ENCODE measurements around the gene RET. TPM values are rescaled to one million over a fixed set of nuclear protein-coding genes. Genes with fewer than 3 reads are reported as not detected.

Gene RET
- total RNA-seq, 2 donors from 2014 or later: 1.9 to 3.3 TPM

GRCh38 chr10:43065234-43065633 is 11.6 kb upstream of the RET start:
- Histone ChIP-seq H3K4me1 (no peaks in the 10 kb centered on the region), H3K4me3 (no peak overlapping the region), H3K9me3 (no peaks in the 10 kb centered on the region), H3K27ac (no peak overlapping the region), H3K36me3 (no peaks in the 10 kb centered on the region), H3K9ac (ENCODE audit: low read depth in 2 of 2, low read length in 2 of 2) (no peak overlapping the region), H3K27me3 (no peaks in the 10 kb centered on the region)
- intact Hi-C loops (cut with DNase I): no loop called here
- TF ChIP-seq CTCF (IDR thresholded peaks at IDR 0.05): no peak
- no peak for DNase-seq

GRCh38 chr10:43065761-43066160 is 11.1 kb upstream of the RET start:
- Histone ChIP-seq H3K9ac (ENCODE audit: low read depth in 2 of 2, low read length in 2 of 2) (no peak overlapping the region), H3K36me3 (no peaks in the 10 kb centered on the region), H3K4me3 (no peak overlapping the region), H3K9me3 (no peaks in the 10 kb centered on the region), H3K27me3 (no peaks in the 10 kb centered on the region), H3K4me1 (no peaks in the 10 kb centered on the region), H3K27ac (no peak overlapping the region)
- DNase-seq: no peak
- TF ChIP-seq CTCF (IDR thresholded peaks at IDR 0.05): no peak
- intact Hi-C loops (cut with DNase I): no loop called here

- H3K9ac ChIP-seq (ENCODE audit: low read depth in 2 of 2, low read length in 2 of 2): no peak overlapping the region
- no peaks in the 10 kb centered on the region for H3K4me1 ChIP-seq
- no peaks in the 10 kb centered on the region for H3K9me3 ChIP-seq
- no peaks in the 10 kb centered on the region for H3K36me3 ChIP-seq
- intact Hi-C loops (cut with DNase I): no loop called here
- no peak for TF ChIP-seq CTCF (IDR thresholded peaks at IDR 0.05)
- H3K27ac ChIP-seq: no peak overlapping the region
- no peak overlapping the region for H3K4me3 ChIP-seq
- H3K27me3 ChIP-seq: no peaks in the 10 kb centered on the region
- no peak for DNase-seq
These were observed 10.4 kb upstream of the RET start for GRCh38 chr10:43066481-43066880.

DNA sequence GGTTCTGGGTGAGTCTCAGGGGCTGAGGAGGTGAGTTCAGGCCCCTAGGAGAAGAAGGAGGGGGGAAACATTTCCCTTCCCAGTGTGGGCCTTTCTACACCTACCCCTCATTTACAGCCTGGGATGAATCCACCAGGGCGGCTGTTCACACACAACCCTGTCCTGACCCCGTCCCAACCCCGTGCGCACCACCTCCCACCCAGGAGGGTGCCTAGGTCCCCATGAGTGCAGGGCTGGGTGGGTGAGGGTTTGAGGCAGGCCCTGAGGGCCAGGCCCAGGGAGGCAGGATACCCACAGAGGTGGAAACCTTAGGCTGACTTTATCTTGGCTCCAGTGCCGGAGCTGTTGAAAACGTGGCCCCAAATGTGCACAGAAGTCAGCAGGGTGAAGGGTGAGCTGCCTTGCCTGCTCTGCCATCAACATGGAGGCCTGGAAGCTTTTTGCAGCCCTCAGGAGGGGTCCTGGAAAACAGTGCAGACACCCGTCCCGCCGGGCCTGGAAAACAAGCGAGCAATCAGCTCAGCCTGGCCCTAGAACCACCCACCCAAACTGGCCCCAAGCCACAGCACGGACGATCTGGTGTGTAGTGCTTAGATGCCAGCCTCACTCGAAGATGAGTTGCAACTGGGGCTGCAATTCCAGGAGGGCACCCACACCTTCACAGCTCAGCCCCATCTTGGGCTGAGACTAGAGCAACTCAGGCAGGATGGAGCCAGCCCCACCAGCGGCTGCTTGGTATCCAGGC is 9.3 kb upstream of the RET start:
- Histone ChIP-seq H3K4me1 (no peaks in the 10 kb centered on the region), H3K27me3 (no peaks in the 10 kb centered on the region), H3K36me3 (no peaks in the 10 kb centered on the region), H3K27ac (no peak overlapping the region), H3K9ac (ENCODE audit: low read depth in 2 of 2, low read length in 2 of 2) (no peak overlapping the region), H3K9me3 (no peaks in the 10 kb centered on the region), H3K4me3 (no peak overlapping the region)
- TF ChIP-seq CTCF (IDR thresholded peaks at IDR 0.05): no peak
- intact Hi-C loops (cut with DNase I): no loop called here
- no peak for DNase-seq

- no peaks in the 10 kb centered on the region for H3K36me3 ChIP-seq
- H3K27ac ChIP-seq: no peak overlapping the region
- no peak overlapping the region for H3K9ac ChIP-seq (ENCODE audit: low read depth in 2 of 2, low read length in 2 of 2)
- DNase-seq: no peak
- no peaks in the 10 kb centered on the region for H3K27me3 ChIP-seq
- TF ChIP-seq CTCF (IDR thresholded peaks at IDR 0.05): no peak
- H3K9me3 ChIP-seq: no peaks in the 10 kb centered on the region
- H3K4me3 ChIP-seq: no peak overlapping the region
- H3K4me1 ChIP-seq: no peaks in the 10 kb centered on the region
- intact Hi-C loops (cut with DNase I): no loop called here
These were observed 8.8 kb upstream of the RET start for GRCh38 chr10:43068136-43068395.
